ENCODE results near the gene PLPP7. TPM values are rescaled to one million over a fixed set of nuclear protein-coding genes. Genes with fewer than 3 reads are reported as not detected.

The PLPP7 gene
- 1.7 and 4.5 TPM in 2 replicates for total RNA-seq

DNA sequence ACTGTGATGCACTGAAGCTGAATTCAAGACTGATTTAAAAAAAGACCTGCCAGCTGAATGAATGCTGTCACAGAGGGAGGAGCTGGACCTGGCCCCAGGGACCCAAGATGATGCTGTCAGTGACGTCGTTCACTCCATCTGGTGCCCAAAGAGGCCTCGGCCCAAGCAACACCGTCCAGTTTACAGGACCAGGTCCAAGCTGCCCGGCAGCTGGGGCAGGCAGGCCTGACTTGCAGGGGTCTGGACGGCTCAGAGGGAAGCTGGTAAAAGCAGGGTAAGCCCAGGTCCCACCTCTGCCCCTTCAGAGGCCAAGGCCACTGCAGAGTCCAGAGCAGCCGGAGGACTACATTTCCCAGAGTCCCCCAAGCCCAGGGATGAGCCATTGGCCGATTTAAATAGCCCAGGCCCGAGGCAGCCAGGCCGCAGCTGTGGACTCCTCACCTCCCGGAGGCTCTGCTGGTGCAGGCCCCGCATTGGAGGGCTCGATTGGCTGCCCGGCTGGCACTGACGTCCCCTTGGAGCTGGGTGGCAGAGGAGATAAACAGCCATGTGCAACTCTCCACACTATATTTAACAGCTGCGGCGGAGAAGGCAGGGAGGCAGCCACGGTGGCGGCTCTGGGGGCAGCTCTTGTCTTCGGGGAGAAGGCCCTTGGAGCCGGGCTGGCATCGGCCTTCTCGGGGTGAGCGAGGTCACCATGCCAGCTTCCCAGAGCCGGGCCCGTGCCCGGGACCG, at the start of gene PLPP7:
TSS of gene PLPP7 (plus strand) at position 423 of the 735 bp plus-strand sequence. CDS start at position 698, 275 bp downstream.

DNA sequence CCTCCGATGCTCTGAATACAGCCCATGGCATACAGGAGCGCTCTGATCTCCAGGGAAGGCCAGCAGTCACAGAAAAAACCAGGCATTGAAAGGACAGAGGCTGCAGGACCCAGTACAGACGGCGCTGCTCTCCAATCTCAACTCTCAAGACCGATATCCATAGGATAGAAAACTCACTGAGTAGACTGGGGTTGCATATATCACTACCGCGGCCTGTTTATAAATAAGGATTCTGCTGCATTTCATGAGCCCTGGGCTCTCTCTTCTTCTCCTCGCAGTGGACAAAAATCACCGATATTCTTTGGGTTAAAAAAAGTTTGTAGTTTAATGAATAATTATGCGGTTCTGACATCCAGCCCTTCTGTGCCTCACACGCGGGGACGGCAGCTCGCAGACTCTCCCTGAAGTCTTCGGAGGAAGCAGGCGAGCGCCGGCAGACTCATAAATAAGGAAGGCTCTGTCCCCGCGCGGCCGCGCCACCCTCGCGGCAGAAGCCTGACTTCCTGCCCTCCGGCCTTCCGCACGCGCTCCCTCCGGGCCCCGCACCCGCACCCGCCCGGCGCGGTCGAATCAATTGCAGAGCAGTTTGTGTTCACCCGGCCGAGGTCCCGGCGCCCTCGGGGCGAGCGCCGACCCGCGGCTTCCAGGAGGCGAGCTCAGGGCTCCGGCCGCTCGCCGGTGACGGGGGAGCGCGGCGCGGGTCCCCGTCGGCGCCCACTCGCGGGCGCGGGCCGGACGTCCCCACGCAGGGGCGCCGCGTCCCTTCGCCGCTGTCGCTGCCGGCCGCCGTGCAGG, 13.2 kb upstream of the PLPP7 start, which contains the start of gene FAM78A:
TSS of gene FAM78A (minus strand) at position 417 of the 795 bp plus-strand sequence. CDS start at position 86, 331 bp downstream.

Other genes starting within 250 kb of the PLPP7 start
- 0.16 and 6.8 TPM in 2 replicates for gene AIF1L, start 193.2 kb upstream of the PLPP7 start, total RNA-seq
- gene NUP214, start 164.1 kb upstream of the PLPP7 start, total RNA-seq: 8.2 and 9.6 TPM in 2 replicates
- 0.32 and 0.52 TPM in 2 replicates for gene FAM78A, start 13.2 kb upstream of the PLPP7 start, total RNA-seq
- gene PRRC2B, start 104.4 kb downstream of the PLPP7 start, total RNA-seq: 30.4 and 36.3 TPM in 2 replicates
- gene POMT1, start 213.2 kb downstream of the PLPP7 start, total RNA-seq: 27.0 and 36.5 TPM in 2 replicates
- gene UCK1, start 241.5 kb downstream of the PLPP7 start, total RNA-seq: 18.0 and 24.2 TPM in 2 replicates

All from bronchial smooth muscle cell (primary cell).